Activated CD4-positive, alpha-beta T cell treated with anti-CD3 and anti-CD28 coated beads, Interleukin-2, amount 50 U/mL, for 48 hours (primary cell): ENCODE results near the gene MMD2.
"Not testable (repeated sequence)": the region's sequence is repeated elsewhere in the genome, so short reads cannot be mapped to it uniquely, and the experiment has no call there.

Source experiments
- DNase-seq, 2 experiments: peaks; one replicate each; pipeline ENCODE4 v3.0.0-alpha.2; 2020

MMD2 gene

GRCh38 chr7:4958477-4959301 lies at the start of gene MMD2:
TSS of gene MMD2 (minus strand) at chr7:4959187. CDS start at chr7:4959017, 170 bp downstream.
- DNase-seq: no peak

- no peak for DNase-seq
Observed at GRCh38 chr7:5005066-5005465, 46.1 kb upstream of the MMD2 start.

- no peak for DNase-seq
Observed at GRCh38 chr7:5001911-5002310, 42.9 kb upstream of the MMD2 start.

- no peak for DNase-seq
Observed at GRCh38 chr7:5001003-5001402, 42.0 kb upstream of the MMD2 start.

GRCh38 chr7:4999369-4999950 lies 40.5 kb upstream of the MMD2 start:
- DNase-seq: no peak

- no peak for DNase-seq
Observed at GRCh38 chr7:4998910-4999309, 39.9 kb upstream of the MMD2 start.

GRCh38 chr7:4998244-4998643 lies 39.3 kb upstream of the MMD2 start:
- no peak for DNase-seq

GRCh38 chr7:4996696-4997222 lies 37.8 kb upstream of the MMD2 start:
- DNase-seq: no peak

- DNase-seq: no peak
Observed at GRCh38 chr7:4995429-4995969, 36.5 kb upstream of the MMD2 start.

GRCh38 chr7:4993471-4993870 lies 34.5 kb upstream of the MMD2 start:
- no peak for DNase-seq

GRCh38 chr7:4982741-4983140 lies 23.8 kb upstream of the MMD2 start:
- DNase-seq: not testable (repeated sequence)

- not testable (repeated sequence) for DNase-seq
Observed at GRCh38 chr7:4981295-4981890, 22.4 kb upstream of the MMD2 start.

- not testable (repeated sequence) for DNase-seq
Observed at GRCh38 chr7:4975626-4976025, 16.6 kb upstream of the MMD2 start.

GRCh38 chr7:4973728-4974198 lies 14.8 kb upstream of the MMD2 start:
- DNase-seq: peak; percentile 92 to 93

- DNase-seq: not testable (repeated sequence)
Observed at GRCh38 chr7:4972446-4972845, 13.5 kb upstream of the MMD2 start.

GRCh38 chr7:4965295-4966022 lies 6.5 kb upstream of the MMD2 start:
- DNase-seq: no peak

- DNase-seq: no peak
Observed at GRCh38 chr7:4964506-4964905, 5.5 kb upstream of the MMD2 start.

- no peak for DNase-seq
Observed at GRCh38 chr7:4962872-4963775, 4.1 kb upstream of the MMD2 start.

- no peak for DNase-seq
Observed at GRCh38 chr7:4960363-4960762, 1.4 kb upstream of the MMD2 start.

- no peak for DNase-seq
Observed at GRCh38 chr7:4959893-4960292, 906 bp upstream of the MMD2 start.

GRCh38 chr7:4959306-4959705 lies 319 bp upstream of the MMD2 start:
- DNase-seq: no peak
